ENCODE measurements around the gene LIN7A. TPM values are rescaled to one million over a fixed set of nuclear protein-coding genes. Genes with fewer than 3 reads are reported as not detected.

Gene LIN7A
- total RNA-seq, 6 experiments from 2014 or later = 13.4 to 23.0 (median 20.2) TPM

DNA sequence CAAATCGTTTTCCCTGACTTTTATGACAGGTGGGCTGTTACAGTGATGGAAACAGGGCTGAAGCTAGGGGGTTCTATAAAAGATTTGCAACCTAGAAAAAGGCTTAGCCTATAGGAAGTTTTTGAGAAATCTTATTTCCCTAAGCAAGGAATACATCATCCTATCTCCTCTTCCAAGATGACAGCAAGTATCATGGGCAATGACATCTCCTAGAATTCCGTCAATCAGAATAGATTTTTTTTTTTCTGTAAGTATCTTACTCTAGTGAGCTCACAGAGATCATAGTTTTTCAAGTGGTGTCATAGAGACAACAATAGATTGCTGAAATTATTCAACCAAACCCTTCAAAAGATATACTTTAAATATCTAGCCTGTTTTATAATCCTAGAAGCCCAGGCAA lies 112.2 kb downstream of the LIN7A start:
- ATAC-seq = no peak
- intact Hi-C loops (cut with DNase I) = no loop called here
- Histone ChIP-seq H3K9me3 (no peaks in the 10 kb centered on the region), H3K36me3 (no peaks in the 10 kb centered on the region), H3K27me3 (no peaks in the 10 kb centered on the region), H3K27ac (no peak overlapping the region), H3K4me1 (no peaks in the 10 kb centered on the region), H3K4me3 (no peak overlapping the region)
- DNase-seq = no peak
- TF ChIP-seq POLR2A (IDR thresholded peaks at IDR 0.05) = no peak
- TF ChIP-seq, protein P1, sequence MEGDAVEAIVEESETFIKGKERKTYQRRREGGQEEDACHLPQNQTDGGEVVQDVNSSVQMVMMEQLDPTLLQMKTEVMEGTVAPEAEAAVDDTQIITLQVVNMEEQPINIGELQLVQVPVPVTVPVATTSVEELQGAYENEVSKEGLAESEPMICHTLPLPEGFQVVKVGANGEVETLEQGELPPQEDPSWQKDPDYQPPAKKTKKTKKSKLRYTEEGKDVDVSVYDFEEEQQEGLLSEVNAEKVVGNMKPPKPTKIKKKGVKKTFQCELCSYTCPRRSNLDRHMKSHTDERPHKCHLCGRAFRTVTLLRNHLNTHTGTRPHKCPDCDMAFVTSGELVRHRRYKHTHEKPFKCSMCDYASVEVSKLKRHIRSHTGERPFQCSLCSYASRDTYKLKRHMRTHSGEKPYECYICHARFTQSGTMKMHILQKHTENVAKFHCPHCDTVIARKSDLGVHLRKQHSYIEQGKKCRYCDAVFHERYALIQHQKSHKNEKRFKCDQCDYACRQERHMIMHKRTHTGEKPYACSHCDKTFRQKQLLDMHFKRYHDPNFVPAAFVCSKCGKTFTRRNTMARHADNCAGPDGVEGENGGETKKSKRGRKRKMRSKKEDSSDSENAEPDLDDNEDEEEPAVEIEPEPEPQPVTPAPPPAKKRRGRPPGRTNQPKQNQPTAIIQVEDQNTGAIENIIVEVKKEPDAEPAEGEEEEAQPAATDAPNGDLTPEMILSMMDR (IDR thresholded peaks at IDR 0.05) = no peak
- 77% methylated on average over 2 of the region's 2 CpGs for WGBS (ENCODE audit: insufficient coverage, low coverage, low lambda C conversion rate, missing lambda C conversion rate)

DNA sequence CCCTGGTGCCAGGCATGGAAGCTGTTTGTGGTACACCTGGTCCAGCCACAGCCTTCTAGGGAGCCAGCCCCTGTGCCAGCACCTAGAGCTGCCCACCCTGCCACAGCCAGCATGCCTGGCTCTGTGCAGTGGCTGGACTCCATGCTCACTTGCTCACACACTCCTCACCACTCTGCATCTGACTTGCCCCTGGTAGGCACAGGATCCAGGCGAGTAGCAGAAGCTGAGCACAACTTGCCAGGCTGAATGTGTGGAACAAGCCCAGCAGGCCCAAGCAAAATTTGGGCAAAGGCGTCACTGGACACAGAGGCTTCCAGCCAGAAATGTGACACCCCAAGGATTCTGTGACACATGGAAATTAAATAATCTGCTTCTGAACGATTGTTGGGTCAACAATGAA lies 114.3 kb downstream of the LIN7A start:
- DNase-seq (no peak), ATAC-seq (no peak)
- H3K36me3 ChIP-seq = no peaks in the 10 kb centered on the region
- H3K27me3 ChIP-seq = no peaks in the 10 kb centered on the region
- no peak overlapping the region for H3K27ac ChIP-seq
- intact Hi-C loops (cut with DNase I) = no loop called here
- H3K4me1 ChIP-seq = no peaks in the 10 kb centered on the region
- 51% methylated on average over 2 of the region's 3 CpGs for WGBS (ENCODE audit: insufficient coverage, low coverage, low lambda C conversion rate, missing lambda C conversion rate)
- TF ChIP-seq POLR2A (IDR thresholded peaks at IDR 0.05) = no peak
- TF ChIP-seq, protein P1 (IDR thresholded peaks at IDR 0.05) = no peak
- H3K4me3 ChIP-seq = no peak overlapping the region
- H3K9me3 ChIP-seq = no peaks in the 10 kb centered on the region

DNA sequence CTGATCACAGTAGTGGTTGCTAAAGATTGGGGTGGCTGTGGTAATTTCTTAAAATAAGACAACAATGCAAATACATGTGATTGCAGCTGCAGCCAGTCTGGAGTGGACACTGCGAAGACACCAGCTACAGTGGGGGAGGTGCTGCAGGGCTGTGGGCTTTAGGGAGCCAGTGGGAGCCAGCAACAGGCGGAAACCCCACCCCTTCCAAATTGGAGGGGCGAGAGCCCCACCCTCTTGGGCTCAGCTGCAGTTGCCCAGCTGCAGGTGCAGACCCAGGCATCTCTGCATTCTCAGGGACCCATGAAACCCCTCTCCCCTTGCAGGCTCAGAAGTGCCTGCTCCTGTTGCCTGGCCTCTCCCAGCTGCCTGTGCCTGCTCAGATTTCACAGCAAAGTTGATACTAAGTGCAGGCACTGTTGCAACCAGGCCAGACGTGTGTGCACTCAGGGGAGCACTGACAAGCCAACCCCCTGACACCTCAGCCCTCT lies 116.2 kb downstream of the LIN7A start:
- H3K4me3 ChIP-seq = no peak overlapping the region
- no peak for DNase-seq
- H3K27me3 ChIP-seq = no peaks in the 10 kb centered on the region
- H3K9me3 ChIP-seq = no peaks in the 10 kb centered on the region
- H3K4me1 ChIP-seq = no peaks in the 10 kb centered on the region
- H3K27ac ChIP-seq = no peak overlapping the region
- H3K36me3 ChIP-seq = no peaks in the 10 kb centered on the region
- TF ChIP-seq POLR2A (IDR thresholded peaks at IDR 0.05) = no peak
- TF ChIP-seq, protein P1 (IDR thresholded peaks at IDR 0.05) = no peak
- 80% methylated on average over 1 of the region's 4 CpGs for WGBS (ENCODE audit: insufficient coverage, low coverage, low lambda C conversion rate, missing lambda C conversion rate)
- ATAC-seq = no peak
- intact Hi-C loops (cut with DNase I) = no loop called here

DNA sequence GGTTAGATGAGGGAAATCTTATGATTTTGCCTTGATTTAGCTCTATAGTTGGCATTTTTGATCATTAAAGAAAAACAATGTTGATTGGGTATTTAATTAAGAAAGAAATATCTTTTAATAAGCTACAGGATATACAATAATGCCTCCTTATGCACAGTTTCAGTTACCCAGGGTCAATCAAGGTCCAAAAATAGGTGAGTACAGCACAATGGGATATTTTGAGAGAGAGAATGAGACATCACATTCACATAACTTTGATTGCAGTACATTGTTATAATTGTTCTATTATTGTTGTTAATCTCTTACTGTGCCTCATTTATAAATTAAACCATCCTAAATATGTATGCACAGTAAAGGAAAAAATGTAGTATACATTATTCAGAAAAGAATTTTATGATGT lies 118.9 kb downstream of the LIN7A start:
- no peaks in the 10 kb centered on the region for H3K4me1 ChIP-seq
- no peaks in the 10 kb centered on the region for H3K27me3 ChIP-seq
- H3K27ac ChIP-seq = no peak overlapping the region
- ATAC-seq = no peak
- no peaks in the 10 kb centered on the region for H3K9me3 ChIP-seq
- TF ChIP-seq POLR2A (IDR thresholded peaks at IDR 0.05) = no peak
- TF ChIP-seq, protein P1 (IDR thresholded peaks at IDR 0.05) = no peak
- intact Hi-C loops (cut with DNase I) = no loop called here
- DNase-seq = no peak
- no peaks in the 10 kb centered on the region for H3K36me3 ChIP-seq
- no peak overlapping the region for H3K4me3 ChIP-seq

DNA sequence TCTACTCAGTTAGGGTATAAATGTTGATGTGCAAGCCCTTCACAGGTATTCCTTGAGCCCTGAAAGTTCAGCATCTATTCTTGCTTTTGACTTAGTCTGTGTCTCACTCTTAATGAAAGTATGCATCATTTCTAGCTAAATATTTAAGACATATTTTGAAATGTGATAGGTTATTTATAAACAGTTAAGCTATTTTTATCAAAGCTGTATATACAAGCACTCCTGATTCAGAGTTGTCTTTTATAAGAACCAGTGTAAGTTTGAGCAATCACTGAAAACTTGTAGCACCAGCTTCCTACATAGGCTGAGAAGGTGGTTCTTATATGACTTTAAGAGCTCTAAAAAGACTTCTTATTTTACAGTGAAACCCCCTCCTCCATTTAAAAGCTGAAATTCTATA lies 122.4 kb downstream of the LIN7A start:
- Histone ChIP-seq H3K4me3 (no peak overlapping the region), H3K27ac (no peak overlapping the region), H3K9me3 (no peaks in the 10 kb centered on the region), H3K36me3 (peaks cover 0 to 4% (median 1%) of the 10 kb centered on the region in 4 donors), H3K27me3 (no peaks in the 10 kb centered on the region), H3K4me1 (no peaks in the 10 kb centered on the region)
- intact Hi-C loops (cut with DNase I) = no loop called here
- ATAC-seq (no peak), DNase-seq (no peak)
- TF ChIP-seq, protein P1 (IDR thresholded peaks at IDR 0.05) = no peak
- no peak for TF ChIP-seq POLR2A (IDR thresholded peaks at IDR 0.05)
